AG09309 (cell line): ENCODE results near the gene ADCY2.

ENCODE experiments used
- DNase-seq: peaks from one replicate; pipeline ENCODE4 v3.0.0-alpha.2; 2010; ENCODE audit warnings: low read depth
- H3K4me3 ChIP-seq: 2 replicates; pipeline ENCODE4 v1.5.1; 2011; ENCODE audit warnings: mild to moderate bottlenecking, low read depth, low read length, moderate library complexity; ENCODE audit not compliant: control insufficient read depth
- CTCF ChIP-seq: IDR thresholded peaks from 2 replicates; pipeline ENCODE4 v1.5.1; 2011; ENCODE audit warnings: mild to moderate bottlenecking, low read depth, low read length, inconsistent platforms; ENCODE audit not compliant: insufficient read depth, control insufficient read depth; ENCODE audit errors: missing control alignments

ADCY2 gene

GRCh38 chr5:7473115-7473514 lies 77.2 kb downstream of the ADCY2 start:
- no peak overlapping the region for H3K4me3 ChIP-seq
- no peak for TF ChIP-seq CTCF
- DNase-seq = no peak

- no peak for TF ChIP-seq CTCF
- H3K4me3 ChIP-seq = no peak overlapping the region
- DNase-seq = no peak
Measured at GRCh38 chr5:7473668-7474215, 77.8 kb downstream of the ADCY2 start.

- H3K4me3 ChIP-seq = no peak overlapping the region
- no peak for DNase-seq
- no peak for TF ChIP-seq CTCF
Measured at GRCh38 chr5:7474821-7475403, 79.0 kb downstream of the ADCY2 start.

GRCh38 chr5:7478459-7478858 lies 82.5 kb downstream of the ADCY2 start:
- TF ChIP-seq CTCF = no peak
- no peak for DNase-seq
- no peak overlapping the region for H3K4me3 ChIP-seq

- H3K4me3 ChIP-seq = no peak overlapping the region
- no peak for TF ChIP-seq CTCF
- no peak for DNase-seq
Measured at GRCh38 chr5:7488734-7489133, 92.8 kb downstream of the ADCY2 start.

GRCh38 chr5:7492371-7492770 lies 96.4 kb downstream of the ADCY2 start:
- no peak for DNase-seq
- TF ChIP-seq CTCF = no peak
- H3K4me3 ChIP-seq = no peak overlapping the region
